ENCODE data around the gene HCN2. TPM values are rescaled to one million over a fixed set of nuclear protein-coding genes. Genes with fewer than 3 reads are reported as not detected.

HCN2 gene
- total and polyA plus RNA-seq, 10 of the 15 experiments (the other 5 are each of a cell fraction or from before 2014, with no cell fraction given): 0.01 to 0.54 (median 0.08) TPM; not detected in 4

- peak; percentile 66 for TF ChIP-seq RELB (IDR thresholded peaks at IDR 0.05; ENCODE audit: low read depth)
- no peak for TF ChIP-seq BACH1 (IDR thresholded peaks at IDR 0.05; ENCODE audit: borderline replicate concordance)
- TF ChIP-seq RAD21 (IDR thresholded peaks at IDR 0.05; ENCODE audit: insufficient read depth, low read depth, low read length): peak; percentile 96
- TF ChIP-seq HDAC2 (IDR thresholded peaks at IDR 0.05): no peak
- TF ChIP-seq BHLHE40 (IDR thresholded peaks at IDR 0.05; ENCODE audit: borderline replicate concordance in 1 of 2, low read depth in 2 of 2, low read length in 1 of 2): 0 out of 4 replicates have a peak, but pooled peaks of 1 of the 2 experiments have one; percentile 37
- TF ChIP-seq POLR2AphosphoS2 (IDR thresholded peaks at IDR 0.05; ENCODE audit: low read depth, low read length): no peak
- TF ChIP-seq ZNF207 (IDR thresholded peaks at IDR 0.05; ENCODE audit: borderline replicate concordance): peak; percentile 70; the same call in 1 of the 2 replicates
- TF ChIP-seq KLF5 (IDR thresholded peaks at IDR 0.05; ENCODE audit: partially characterized antibody): no peak
- no peak for TF ChIP-seq CREM (IDR thresholded peaks at IDR 0.05; ENCODE audit: low read depth)
- no peak for TF ChIP-seq SREBF2 (IDR thresholded peaks at IDR 0.05; ENCODE audit: low read length)
- TF ChIP-seq E2F4 (IDR thresholded peaks at IDR 0.05; ENCODE audit: low read depth, low read length): no peak
- no peak for TF ChIP-seq GABPA (IDR thresholded peaks at IDR 0.05; ENCODE audit: low read depth)
- no peak for TF ChIP-seq SREBF1 (IDR thresholded peaks at IDR 0.05; ENCODE audit: low read length)
- TF ChIP-seq NRF1 (conservative IDR thresholded peaks at IDR 0.05; ENCODE audit: low read depth, low read length): no peak
- no peak for TF ChIP-seq BCL3 (IDR thresholded peaks at IDR 0.05; ENCODE audit: borderline replicate concordance, insufficient read depth, low read depth, low read length, poor library complexity, severe bottlenecking)
- peak; percentile 22 to 67; a peak in 3 of 4 replicates for TF ChIP-seq IKZF2 (IDR thresholded peaks at IDR 0.05)
- TF ChIP-seq MYC (IDR thresholded peaks at IDR 0.05; ENCODE audit: insufficient read depth, insufficient read length, insufficient replicate concordance, low read length, severe bottlenecking): no peak
- TF ChIP-seq SUZ12 (IDR thresholded peaks at IDR 0.05; ENCODE audit: unreplicated experiment): no peak
- no peak for TF ChIP-seq ATF2 (IDR thresholded peaks at IDR 0.05; ENCODE audit: low read length)
- TF ChIP-seq NR2F1 (conservative IDR thresholded peaks at IDR 0.05): 0 out of 2 replicates have a peak, but pooled peaks have one; percentile 18
- TF ChIP-seq MTA3 (IDR thresholded peaks at IDR 0.05; ENCODE audit: borderline replicate concordance, low read length): no peak
- no peak for TF ChIP-seq JUNB (IDR thresholded peaks at IDR 0.05)
- peak; percentile 35; the same call in 1 of the 2 replicates for TF ChIP-seq EED (IDR thresholded peaks at IDR 0.05; ENCODE audit: low read depth)
Observed at GRCh38 chr19:664913-665443, 75.3 kb downstream of the HCN2 start (continued).
